ENCODE results near the gene UPB1.

UPB1 gene

GRCh38 chr22:24455751-24456426 is 39.2 kb upstream of the UPB1 start:
- DNase-seq (ENCODE audit: insufficient read length, low spot score) = no peak
- no peak for FAIRE-seq
- TF ChIP-seq, protein P1, sequence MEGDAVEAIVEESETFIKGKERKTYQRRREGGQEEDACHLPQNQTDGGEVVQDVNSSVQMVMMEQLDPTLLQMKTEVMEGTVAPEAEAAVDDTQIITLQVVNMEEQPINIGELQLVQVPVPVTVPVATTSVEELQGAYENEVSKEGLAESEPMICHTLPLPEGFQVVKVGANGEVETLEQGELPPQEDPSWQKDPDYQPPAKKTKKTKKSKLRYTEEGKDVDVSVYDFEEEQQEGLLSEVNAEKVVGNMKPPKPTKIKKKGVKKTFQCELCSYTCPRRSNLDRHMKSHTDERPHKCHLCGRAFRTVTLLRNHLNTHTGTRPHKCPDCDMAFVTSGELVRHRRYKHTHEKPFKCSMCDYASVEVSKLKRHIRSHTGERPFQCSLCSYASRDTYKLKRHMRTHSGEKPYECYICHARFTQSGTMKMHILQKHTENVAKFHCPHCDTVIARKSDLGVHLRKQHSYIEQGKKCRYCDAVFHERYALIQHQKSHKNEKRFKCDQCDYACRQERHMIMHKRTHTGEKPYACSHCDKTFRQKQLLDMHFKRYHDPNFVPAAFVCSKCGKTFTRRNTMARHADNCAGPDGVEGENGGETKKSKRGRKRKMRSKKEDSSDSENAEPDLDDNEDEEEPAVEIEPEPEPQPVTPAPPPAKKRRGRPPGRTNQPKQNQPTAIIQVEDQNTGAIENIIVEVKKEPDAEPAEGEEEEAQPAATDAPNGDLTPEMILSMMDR (IDR thresholded peaks at IDR 0.05; ENCODE audit: insufficient read depth, missing control alignments) = no peak

DNA sequence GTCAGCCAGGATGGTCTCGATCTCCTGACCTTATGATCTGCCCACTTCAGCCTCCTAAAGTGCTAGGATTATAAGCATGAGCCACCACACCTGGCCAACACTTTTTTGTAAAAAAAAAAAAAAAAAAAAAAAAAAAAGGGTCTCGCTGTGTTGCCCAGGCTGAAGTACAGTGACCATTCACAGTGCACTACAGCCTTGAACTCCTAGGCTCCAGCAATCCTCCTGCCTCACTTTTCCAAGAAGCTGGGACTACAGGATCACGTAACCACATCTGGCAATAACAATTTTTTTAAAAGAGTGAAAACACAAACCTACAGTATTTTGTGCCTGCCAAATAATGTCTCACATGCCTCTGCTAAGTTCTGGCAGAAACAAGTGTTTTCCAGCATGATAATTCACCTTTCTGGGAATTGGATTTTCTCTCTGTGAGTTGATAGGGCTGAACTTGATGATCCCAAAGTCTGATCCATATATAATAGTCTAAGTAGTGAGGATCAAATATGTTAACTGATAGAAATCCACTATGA is 37.2 kb upstream of the UPB1 start:
- TF ChIP-seq, protein P1 (IDR thresholded peaks at IDR 0.05; ENCODE audit: insufficient read depth, missing control alignments) = no peak
- DNase-seq (ENCODE audit: insufficient read length, low spot score) (no peak), FAIRE-seq (no peak)

DNA sequence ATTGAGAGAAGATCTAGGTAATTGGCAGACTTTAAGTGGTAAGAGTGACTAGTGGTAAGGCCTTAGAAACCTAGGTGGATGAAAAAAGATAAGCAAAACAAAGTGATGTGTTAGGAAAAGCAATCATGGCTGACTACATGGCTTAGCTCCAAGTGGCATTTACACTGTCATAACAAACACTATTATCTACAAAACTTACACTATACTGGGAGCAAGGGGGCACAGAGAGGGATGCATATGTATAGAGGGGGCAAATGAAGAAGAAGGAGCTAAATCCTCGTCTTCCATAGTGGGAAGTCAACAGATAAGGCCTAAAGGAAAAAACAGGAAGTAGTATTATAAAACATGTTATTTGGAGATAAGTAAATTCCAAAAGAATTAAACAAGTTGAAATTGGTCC is 35.2 kb upstream of the UPB1 start:
- DNase-seq (ENCODE audit: insufficient read length, low spot score) (no peak), FAIRE-seq (no peak)
- TF ChIP-seq, protein P1 (IDR thresholded peaks at IDR 0.05; ENCODE audit: insufficient read depth, missing control alignments) = no peak

DNA sequence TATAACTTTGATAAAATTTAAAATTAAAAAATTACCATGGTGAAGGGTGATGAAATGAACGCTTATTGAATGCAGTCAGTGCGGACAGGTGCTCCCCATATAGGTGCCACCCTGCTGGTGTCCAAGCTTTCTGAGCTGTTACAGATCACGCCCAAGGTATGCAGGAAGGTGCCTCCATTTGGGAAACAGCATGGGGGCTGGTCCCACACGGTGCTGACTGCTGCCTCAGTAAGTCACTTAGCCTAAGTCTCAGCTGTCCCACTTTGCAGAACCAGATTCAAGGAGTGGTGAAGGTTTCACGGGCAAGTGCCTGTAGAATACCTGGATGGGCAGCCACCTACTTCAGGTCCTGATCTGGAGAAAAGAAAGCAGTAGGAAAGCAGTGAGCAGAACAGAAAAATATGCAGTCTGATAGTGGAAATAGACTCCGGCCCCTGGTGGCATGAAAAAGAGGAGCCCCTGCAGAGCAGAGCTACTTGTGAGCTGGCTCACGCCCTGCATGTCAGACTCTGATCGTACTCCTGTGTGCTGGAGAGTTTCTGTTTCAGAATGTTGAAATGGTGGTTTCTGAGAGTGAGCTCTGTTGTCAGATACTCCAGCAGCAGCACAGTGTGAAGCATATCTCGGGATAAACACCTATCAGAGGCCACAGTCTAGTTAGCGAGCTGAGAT is 34.6 kb upstream of the UPB1 start:
- TF ChIP-seq, protein P1 (IDR thresholded peaks at IDR 0.05; ENCODE audit: insufficient read depth, missing control alignments) = no peak
- no peak for DNase-seq (ENCODE audit: insufficient read length, low spot score)
- no peak for FAIRE-seq

DNA sequence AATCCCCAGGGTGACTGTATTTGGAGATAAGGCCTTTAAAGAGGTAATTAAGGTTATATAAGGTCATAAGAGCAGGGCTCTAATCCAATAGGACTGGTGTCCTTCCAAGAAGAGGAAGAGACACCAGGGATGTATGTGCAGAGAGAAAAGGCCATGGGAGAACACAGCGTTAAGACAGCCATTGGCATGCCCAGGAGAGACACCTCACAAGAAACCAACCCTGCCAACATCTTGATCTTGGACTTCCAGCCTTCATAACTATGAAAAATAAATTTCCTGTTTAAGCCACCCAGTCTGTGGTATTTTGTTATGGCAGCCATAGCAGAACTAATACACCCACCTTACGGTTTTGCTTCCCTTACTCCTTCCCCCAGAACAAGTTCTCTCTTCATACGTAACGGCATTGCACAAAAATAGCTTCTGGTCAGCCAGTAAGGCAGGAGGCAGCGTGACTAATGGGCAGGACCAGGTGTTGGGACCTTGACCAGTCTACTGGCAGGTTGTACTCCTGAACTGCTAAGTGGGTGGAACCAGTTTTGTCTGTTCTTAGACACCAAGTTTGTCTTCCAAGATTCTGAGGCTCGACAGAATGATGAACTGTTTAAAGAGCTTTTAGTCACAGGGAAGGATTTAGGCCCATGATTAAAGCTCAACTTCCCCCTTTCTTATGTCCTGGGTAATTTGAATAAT is 31.9 kb upstream of the UPB1 start:
- no peak for DNase-seq (ENCODE audit: insufficient read length, low spot score)
- FAIRE-seq = no peak

GRCh38 chr22:24465566-24465965 is 29.6 kb upstream of the UPB1 start:
- no peak for DNase-seq (ENCODE audit: insufficient read length, low spot score)
- TF ChIP-seq, protein P1 (IDR thresholded peaks at IDR 0.05; ENCODE audit: insufficient read depth, missing control alignments) = no peak
- FAIRE-seq = no peak

More for the DNA sequence above, 31.9 kb upstream of the UPB1 start:
- TF ChIP-seq, protein P1 (IDR thresholded peaks at IDR 0.05; ENCODE audit: insufficient read depth, missing control alignments) = no peak
